Neural progenitor cell (in vitro differentiated cells): ENCODE results near the gene NUCB2.
"Not testable (repeated sequence)": the region's sequence is repeated elsewhere in the genome, so short reads cannot be mapped to it uniquely, and the experiment has no call there.

Source experiments
- CTCF ChIP-seq: fragments of 200-600 bp; sonication (generic); IDR thresholded peaks from 2 replicates; pipeline ENCODE4 v1.5.1; 2017; ENCODE audit warnings: antibody characterized with exemption, mild to moderate bottlenecking
- EZH2phosphoT487 ChIP-seq: fragments of 200-600 bp; sonication (generic); IDR thresholded peaks from 2 replicates; pipeline ENCODE4 v1.6.1; 2017; ENCODE audit warnings: antibody characterized with exemption

- not testable (repeated sequence) for TF ChIP-seq CTCF, EZH2phosphoT487
These were observed 36.6 kb upstream of the NUCB2 start for GRCh38 chr11:17239927-17240326.
